Glutamatergic neuron (in vitro differentiated cells): ENCODE measurements around the gene SP140L. TPM values are rescaled to one million over a fixed set of nuclear protein-coding genes. Genes with fewer than 3 reads are reported as not detected.

Experiments
- DNase-seq: peaks from one replicate; pipeline ENCODE4 v3.0.0; 2022
- H3K27ac Mint-ChIP-seq: one replicate; pipeline ENCODE4 v1.8.0; 2020; ENCODE audit warnings: mild to moderate bottlenecking, mixed read lengths, inconsistent platforms; ENCODE audit not compliant: unreplicated experiment
- H3K27me3 Mint-ChIP-seq: one replicate; pipeline ENCODE4 v1.8.0; 2020; ENCODE audit warnings: mild to moderate bottlenecking, moderate library complexity, mixed read lengths, inconsistent platforms; ENCODE audit not compliant: unreplicated experiment
- H3K36me3 Mint-ChIP-seq: one replicate; pipeline ENCODE4 v1.8.0; 2020; ENCODE audit warnings: mild to moderate bottlenecking, mixed read lengths, inconsistent platforms; ENCODE audit not compliant: unreplicated experiment
- H3K4me1 Mint-ChIP-seq: one replicate; pipeline ENCODE4 v1.8.0; 2020; ENCODE audit warnings: mild to moderate bottlenecking, low read depth, mixed read lengths, inconsistent platforms; ENCODE audit not compliant: unreplicated experiment
- H3K4me3 Mint-ChIP-seq: one replicate; pipeline ENCODE4 v1.8.0; 2020; ENCODE audit warnings: mild to moderate bottlenecking, mixed read lengths, inconsistent platforms; ENCODE audit not compliant: unreplicated experiment
- H3K9me3 Mint-ChIP-seq: one replicate; pipeline ENCODE4 v1.8.0; 2020; ENCODE audit warnings: mild to moderate bottlenecking, moderate library complexity, mixed read lengths, inconsistent platforms; ENCODE audit not compliant: unreplicated experiment
- CTCF ChIP-seq: fragments of 200-600 bp; sonication (generic); IDR thresholded peaks from one replicate; pipeline ENCODE4 v1.5.0; 2021; ENCODE audit not compliant: partially characterized antibody, unreplicated experiment
- total RNA-seq: library from RNA; stranded (reverse); fragmentation: NEBNext Ultra II Directional; extraction: Animal tissue kit (Norgen Biotek cat#: 25700); gene quantifications from one replicate; pipeline ENCODE4 v1.2.1, GENCODE V29; 2021; ENCODE audit not compliant: unreplicated experiment

SP140L gene
- total RNA-seq, 1 donor from 2014 or later: 0.34 TPM

DNA sequence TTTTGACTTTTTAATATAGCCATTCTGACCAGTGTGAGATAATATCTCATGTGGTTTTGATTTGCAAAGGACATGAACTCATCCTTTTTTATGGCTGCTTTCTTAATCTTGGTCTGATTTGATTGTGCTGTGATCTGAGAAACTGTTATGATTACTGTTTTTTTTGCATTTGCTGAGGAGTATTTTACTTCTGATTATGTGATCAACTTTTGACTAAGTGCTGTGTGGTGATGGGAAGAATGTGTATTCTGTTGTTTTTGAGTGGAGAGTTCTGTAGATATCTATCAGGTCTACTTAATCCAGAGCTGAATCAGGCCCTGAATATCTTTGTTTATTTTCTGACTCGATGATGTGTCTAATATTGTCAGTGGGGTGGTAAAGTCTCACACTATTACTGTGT is 16.8 kb downstream of the SP140L start:
- no peaks in the 10 kb centered on the region for H3K27me3 Mint-ChIP-seq
- H3K36me3 Mint-ChIP-seq: peaks cover 5% of the 10 kb centered on the region
- no peaks in the 10 kb centered on the region for H3K4me1 Mint-ChIP-seq
- H3K27ac Mint-ChIP-seq: no peak overlapping the region
- no peak overlapping the region for H3K4me3 Mint-ChIP-seq
- no peak for DNase-seq
- TF ChIP-seq CTCF: no peak
- peaks cover 3% of the 10 kb centered on the region for H3K9me3 Mint-ChIP-seq

DNA sequence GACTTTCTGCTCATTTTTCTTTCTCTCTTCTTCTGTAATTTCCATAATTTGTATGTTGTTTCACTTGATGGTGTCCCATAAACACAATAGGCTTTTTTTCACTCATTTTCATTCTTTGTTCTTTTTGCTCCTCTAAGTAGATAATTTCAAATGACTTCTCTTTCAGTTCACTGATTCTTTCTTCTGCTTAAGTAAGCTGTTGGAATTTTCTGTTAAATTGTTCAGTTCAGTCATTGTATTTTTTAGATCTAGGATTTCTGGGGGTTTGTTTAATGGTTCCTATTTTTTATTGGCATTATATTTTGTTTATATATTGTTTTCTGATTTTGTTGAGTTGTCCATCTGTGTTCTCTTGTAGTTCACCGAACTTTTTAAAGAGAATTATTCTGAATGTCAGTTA is 19.5 kb downstream of the SP140L start:
- Mint-ChIP-seq H3K4me1 (no peaks in the 10 kb centered on the region), H3K27me3 (no peaks in the 10 kb centered on the region), H3K36me3 (peaks cover 5% of the 10 kb centered on the region), H3K9me3 (peaks cover 3% of the 10 kb centered on the region), H3K27ac (no peak overlapping the region), H3K4me3 (no peak overlapping the region)
- TF ChIP-seq CTCF: no peak
- DNase-seq: no peak

DNA sequence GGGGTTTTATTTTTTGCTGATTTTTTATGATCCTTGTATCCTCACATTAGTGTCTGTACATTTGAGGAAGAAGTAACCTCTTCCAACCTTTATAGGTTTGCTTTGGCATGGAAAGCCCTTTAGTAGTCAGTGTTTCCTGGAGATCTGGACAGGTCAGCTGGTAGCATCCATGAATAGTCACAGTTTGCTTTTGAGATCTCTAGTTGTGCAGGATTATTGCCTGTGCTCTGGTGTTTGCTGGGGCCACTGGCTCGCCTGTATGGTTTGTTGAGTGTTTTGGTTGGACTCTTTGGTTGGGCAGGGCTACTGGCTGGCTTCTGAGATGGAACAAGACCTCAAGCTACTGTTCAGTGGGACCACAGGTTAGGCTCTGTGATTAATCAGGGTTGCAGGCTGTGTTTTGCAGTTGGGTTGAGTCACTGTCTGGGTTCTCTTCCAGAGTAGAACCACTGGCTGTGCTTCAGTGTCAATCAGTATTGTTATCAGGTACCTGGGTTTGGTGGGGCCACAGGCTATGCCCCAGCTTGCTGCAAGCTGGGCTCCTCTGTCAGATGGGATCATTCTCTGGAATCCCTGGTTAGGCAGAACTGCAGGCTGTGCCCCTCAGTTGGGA is 20.0 kb downstream of the SP140L start:
- Mint-ChIP-seq H3K36me3 (peaks cover 5% of the 10 kb centered on the region), H3K9me3 (peaks cover 6% of the 10 kb centered on the region), H3K27ac (no peak overlapping the region), H3K4me1 (no peaks in the 10 kb centered on the region), H3K27me3 (no peaks in the 10 kb centered on the region), H3K4me3 (no peak overlapping the region)
- DNase-seq: no peak
- TF ChIP-seq CTCF: no peak

DNA sequence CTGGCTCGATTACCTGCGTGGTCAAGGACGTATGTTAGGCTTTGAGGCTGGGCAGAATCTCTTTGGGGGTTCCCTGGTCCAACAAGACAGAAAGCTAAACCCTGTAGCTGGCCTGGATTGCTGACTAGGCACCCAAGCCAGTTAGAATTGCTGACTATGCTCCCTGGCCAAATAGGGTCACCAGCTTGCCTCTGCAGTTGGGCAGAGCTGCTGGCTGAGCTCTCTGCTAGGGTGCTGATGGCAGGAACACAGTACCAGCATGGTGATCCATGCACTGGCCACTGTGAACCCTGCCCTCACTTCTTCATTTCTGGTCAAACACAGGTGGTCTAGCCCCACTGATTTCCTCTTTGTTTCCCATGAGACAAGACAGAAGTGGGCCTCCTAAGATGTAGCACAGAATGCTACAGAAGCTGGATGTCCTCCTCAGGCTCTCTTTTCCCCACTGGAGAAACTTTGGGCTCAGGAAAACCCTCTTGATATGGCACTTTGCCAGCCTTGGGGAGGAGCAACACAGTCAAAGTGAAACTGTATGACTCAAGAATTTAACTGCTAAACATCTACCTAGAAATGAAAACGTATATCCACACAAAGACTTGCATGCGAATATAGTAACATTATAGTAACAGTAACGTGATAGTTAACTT is 20.8 kb downstream of the SP140L start:
- no peak overlapping the region for H3K27ac Mint-ChIP-seq
- no peaks in the 10 kb centered on the region for H3K4me1 Mint-ChIP-seq
- peaks cover 2% of the 10 kb centered on the region for H3K9me3 Mint-ChIP-seq
- no peaks in the 10 kb centered on the region for H3K27me3 Mint-ChIP-seq
- no peak for TF ChIP-seq CTCF
- DNase-seq: no peak
- H3K36me3 Mint-ChIP-seq: peaks cover 5% of the 10 kb centered on the region
- H3K4me3 Mint-ChIP-seq: no peak overlapping the region

DNA sequence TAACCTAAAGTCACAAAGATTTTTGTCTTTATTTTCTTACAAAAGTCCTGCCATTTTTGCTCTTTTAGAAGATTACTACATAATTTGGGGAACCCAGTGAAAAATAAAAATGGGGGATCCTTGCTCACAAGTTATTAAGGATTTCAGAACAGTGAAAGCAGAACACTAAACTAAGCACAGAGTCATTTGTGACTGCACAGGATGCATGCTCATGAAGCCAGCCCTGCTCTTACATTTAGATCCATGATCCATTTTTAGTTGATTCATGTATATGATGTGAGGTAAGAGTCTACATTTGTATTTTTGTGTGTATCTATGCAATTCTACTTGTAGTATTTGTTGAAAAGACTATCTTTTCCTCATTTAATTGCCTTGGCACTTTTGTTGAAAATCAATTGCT is 21.8 kb downstream of the SP140L start:
- Mint-ChIP-seq H3K27ac (no peak overlapping the region), H3K9me3 (peaks cover 2% of the 10 kb centered on the region), H3K4me1 (no peaks in the 10 kb centered on the region), H3K36me3 (peaks cover 5% of the 10 kb centered on the region), H3K4me3 (no peak overlapping the region), H3K27me3 (no peaks in the 10 kb centered on the region)
- no peak for TF ChIP-seq CTCF
- no peak for DNase-seq
